Left cardiac atrium (tissue), 4 donors: Measurements from ENCODE around the gene GTF3C1. TPM values are rescaled to one million over a fixed set of nuclear protein-coding genes. Genes with fewer than 3 reads are reported as not detected.
A peak's percentile ranks its signal among the peaks of the same experiment; 100 is the strongest.

Experiments
- ATAC-seq, 2 donors: fragments of 200-7000 bp; cut with Tn5 transposase; one replicate each; pipeline ENCODE4 v1.9.1; 2020; ENCODE audit warnings: mild to moderate bottlenecking in 2 of 2, moderate library complexity in 2 of 2
- DNase-seq: peaks from one replicate; pipeline ENCODE4 v3.0.0-alpha.2; 2020
- intact Hi-C, 2 donors: fragments of 100-400 bp; cut with DNase I; formaldehyde crosslinking; loops; one replicate each; pipeline versions ENCODE4 v1.14.1 to v1.15.1; 2022 to 2023
- total RNA-seq, 2 donors: library from RNA; stranded (reverse); fragmentation: NEBNext Ultra II Directional; extraction: Animal tissue kit (Norgen Biotek cat#: 25700); gene quantifications; one replicate each; pipeline ENCODE4 v1.2.1, GENCODE V29; 2021
- donor health status: DM: no; HTN: yes; CAD: no.
- donor health status: DM: no; HTN: yes; CAD: no; lungs with severe emphysema.
- donor health status: DM: yes; HTN: yes; CAD: no.
- donor health status: Dilated cardiomyopathy.

The GTF3C1 gene
- total RNA-seq, 2 donors from 2014 or later = 43.3 to 53.6 TPM

GRCh38 chr16:27426423-27427408 is 123.0 kb downstream of the GTF3C1 start:
- peak; percentile 44 to 94 for ATAC-seq
- intact Hi-C loops = no loop called here
- no peak for DNase-seq

GRCh38 chr16:27425961-27426360 is 123.8 kb downstream of the GTF3C1 start:
- intact Hi-C loops = no loop called here
- DNase-seq (no peak), ATAC-seq (no peak)

- intact Hi-C loops = no loop called here
- no peak for DNase-seq
- ATAC-seq = no peak
Observed at GRCh38 chr16:27424772-27425498, 124.8 kb downstream of the GTF3C1 start.

GRCh38 chr16:27421961-27422740 is 127.6 kb downstream of the GTF3C1 start:
- intact Hi-C loops = no loop called here
- ATAC-seq = no peak
- no peak for DNase-seq

GRCh38 chr16:27417047-27417671 is 132.6 kb downstream of the GTF3C1 start:
- no peak for DNase-seq
- intact Hi-C loops = no loop called here
- ATAC-seq = no peak

GRCh38 chr16:27414788-27415431 is 134.8 kb downstream of the GTF3C1 start:
- ATAC-seq (no peak), DNase-seq (no peak)
- intact Hi-C loops = no loop called here

GRCh38 chr16:27413956-27414355 is 135.8 kb downstream of the GTF3C1 start:
- DNase-seq = no peak
- intact Hi-C loops = no loop called here
- ATAC-seq = no peak

GRCh38 chr16:27410761-27411160 is 139.0 kb downstream of the GTF3C1 start:
- intact Hi-C loops = no loop called here
- no peak for DNase-seq
- ATAC-seq = no peak

Other genes with a start within 250 kb of the GTF3C1 start
- gene IL4R, start 235.9 kb downstream of the GTF3C1 start, total RNA-seq = 10 to 100 TPM; 19.8 to 56.8 TPM
- gene IL21R, start 147.7 kb downstream of the GTF3C1 start, total RNA-seq = under 1 TPM; 0.18 to 0.63 TPM
- gene KATNIP, start 231 bp upstream of the GTF3C1 start, total RNA-seq = 10 to 100 TPM; 10.0 to 14.4 TPM